ENCODE data around the gene ABL1. TPM values are rescaled to one million over a fixed set of nuclear protein-coding genes. Genes with fewer than 3 reads are reported as not detected.

ABL1 gene
- total and polyA plus RNA-seq, 7 donors: 15.5 to 41.0 (median 31.2) TPM

DNA sequence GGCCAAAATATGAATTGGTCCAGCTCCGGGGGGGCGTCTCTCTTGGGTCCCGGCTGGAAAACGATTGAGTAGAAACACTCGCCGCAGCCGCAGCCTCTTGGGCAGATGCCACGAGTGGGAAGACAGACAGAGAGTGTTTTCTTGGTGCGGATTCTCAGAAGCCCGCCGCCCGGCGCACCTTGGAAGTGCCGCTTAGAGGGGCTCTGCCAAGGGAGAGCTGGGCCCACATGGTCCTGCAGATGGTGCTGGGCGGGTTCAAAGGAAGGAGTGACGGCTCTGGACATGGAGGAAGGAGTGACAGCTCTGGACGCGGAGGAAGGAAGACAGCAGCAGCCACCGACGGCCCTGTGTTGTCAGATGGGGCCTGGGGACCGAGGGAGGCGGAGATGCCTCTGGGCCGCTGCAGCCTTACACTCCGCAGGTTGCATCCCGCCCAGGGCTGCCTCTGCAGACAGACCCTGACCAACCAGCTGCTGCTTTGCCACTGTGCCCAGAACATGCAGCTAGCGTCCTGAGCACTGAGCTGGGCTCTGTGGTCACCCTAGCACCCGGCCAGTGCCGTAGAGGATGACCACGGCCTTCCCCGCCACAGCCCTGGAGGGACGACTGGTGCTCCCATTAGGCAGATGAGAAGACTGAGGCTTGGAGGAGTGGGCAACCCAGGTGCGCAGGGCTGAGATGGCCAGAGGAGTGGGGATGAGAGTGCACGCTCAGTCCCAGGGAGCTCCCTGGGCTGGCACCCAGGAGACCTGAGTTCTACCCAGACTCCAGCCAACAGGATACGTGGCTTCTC is 82.3 kb downstream of the ABL1 start:
- Histone ChIP-seq H3K36me3 (ENCODE audit: insufficient read depth in 1 of 2, low read depth in 1 of 2) (no peaks in the 10 kb centered on the region), H3K4me1 (no peaks in the 10 kb centered on the region), H3K4me3 (no peak overlapping the region), H3K27ac (no peak overlapping the region), H3K9me3 (no peaks in the 10 kb centered on the region), H3K27me3 (ENCODE audit: insufficient read depth in 3 of 3, low read length in 2 of 3) (peaks cover 0 to 88% (median 14%) of the 10 kb centered on the region in 3 donors)
- DNase-seq (no peak), ATAC-seq (no peak)
- intact Hi-C loops (cut with DNase I): no loop called here
- 71 to 75% (median 74%) methylated on average over 34 of the region's 34 CpGs for WGBS, 3 donors
- TF ChIP-seq, protein P1, sequence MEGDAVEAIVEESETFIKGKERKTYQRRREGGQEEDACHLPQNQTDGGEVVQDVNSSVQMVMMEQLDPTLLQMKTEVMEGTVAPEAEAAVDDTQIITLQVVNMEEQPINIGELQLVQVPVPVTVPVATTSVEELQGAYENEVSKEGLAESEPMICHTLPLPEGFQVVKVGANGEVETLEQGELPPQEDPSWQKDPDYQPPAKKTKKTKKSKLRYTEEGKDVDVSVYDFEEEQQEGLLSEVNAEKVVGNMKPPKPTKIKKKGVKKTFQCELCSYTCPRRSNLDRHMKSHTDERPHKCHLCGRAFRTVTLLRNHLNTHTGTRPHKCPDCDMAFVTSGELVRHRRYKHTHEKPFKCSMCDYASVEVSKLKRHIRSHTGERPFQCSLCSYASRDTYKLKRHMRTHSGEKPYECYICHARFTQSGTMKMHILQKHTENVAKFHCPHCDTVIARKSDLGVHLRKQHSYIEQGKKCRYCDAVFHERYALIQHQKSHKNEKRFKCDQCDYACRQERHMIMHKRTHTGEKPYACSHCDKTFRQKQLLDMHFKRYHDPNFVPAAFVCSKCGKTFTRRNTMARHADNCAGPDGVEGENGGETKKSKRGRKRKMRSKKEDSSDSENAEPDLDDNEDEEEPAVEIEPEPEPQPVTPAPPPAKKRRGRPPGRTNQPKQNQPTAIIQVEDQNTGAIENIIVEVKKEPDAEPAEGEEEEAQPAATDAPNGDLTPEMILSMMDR (IDR thresholded peaks at IDR 0.05): no peak

DNA sequence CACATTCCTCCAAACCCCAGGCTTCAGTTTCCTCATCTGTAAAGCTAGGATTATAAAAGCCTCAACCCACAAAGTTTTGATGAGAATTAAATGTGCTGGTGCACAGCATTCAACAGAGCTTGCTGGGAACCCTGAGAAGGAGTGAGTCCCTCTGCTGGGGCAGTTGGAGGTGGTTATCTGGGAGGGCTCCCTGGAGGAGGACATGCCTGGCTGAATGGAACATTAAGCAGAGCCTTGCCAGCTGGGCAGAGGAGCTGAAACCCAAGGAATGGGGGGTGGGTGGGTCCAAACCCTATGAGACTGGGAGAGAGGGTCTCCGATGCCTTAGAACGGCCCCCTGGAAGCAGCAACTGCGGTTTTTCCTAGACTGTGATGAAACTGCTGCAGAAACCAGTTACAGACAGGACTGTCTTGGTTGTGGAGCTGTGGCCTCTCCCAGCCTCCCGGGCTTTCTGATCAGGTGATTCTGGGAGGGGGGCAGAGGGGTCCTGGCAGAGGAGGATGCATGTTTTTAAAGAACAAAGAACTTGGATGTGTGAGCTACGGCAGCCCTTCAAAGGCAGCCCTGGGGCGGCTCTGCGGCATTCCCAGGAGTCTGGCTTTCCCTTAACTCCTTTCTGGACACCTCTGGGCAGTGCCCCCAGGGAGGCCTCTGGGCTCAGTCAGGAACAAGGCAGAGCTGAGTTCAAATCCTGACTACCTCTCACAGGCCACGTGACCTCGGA is 83.2 kb downstream of the ABL1 start:
- no peaks in the 10 kb centered on the region for H3K4me1 ChIP-seq
- peaks cover 0 to 91% (median 16%) of the 10 kb centered on the region in 3 donors for H3K27me3 ChIP-seq (ENCODE audit: insufficient read depth in 3 of 3, low read length in 2 of 3)
- WGBS, 3 donors: 56 to 62% (median 57%) methylated on average over 9 of the region's 9 CpGs
- no peaks in the 10 kb centered on the region for H3K36me3 ChIP-seq (ENCODE audit: insufficient read depth in 1 of 2, low read depth in 1 of 2)
- intact Hi-C loops (cut with DNase I): no loop called here
- no peak overlapping the region for H3K27ac ChIP-seq
- TF ChIP-seq, protein P1 (IDR thresholded peaks at IDR 0.05): no peak
- DNase-seq: no peak
- H3K9me3 ChIP-seq: no peaks in the 10 kb centered on the region
- H3K4me3 ChIP-seq: no peak overlapping the region
- ATAC-seq: no peak

DNA sequence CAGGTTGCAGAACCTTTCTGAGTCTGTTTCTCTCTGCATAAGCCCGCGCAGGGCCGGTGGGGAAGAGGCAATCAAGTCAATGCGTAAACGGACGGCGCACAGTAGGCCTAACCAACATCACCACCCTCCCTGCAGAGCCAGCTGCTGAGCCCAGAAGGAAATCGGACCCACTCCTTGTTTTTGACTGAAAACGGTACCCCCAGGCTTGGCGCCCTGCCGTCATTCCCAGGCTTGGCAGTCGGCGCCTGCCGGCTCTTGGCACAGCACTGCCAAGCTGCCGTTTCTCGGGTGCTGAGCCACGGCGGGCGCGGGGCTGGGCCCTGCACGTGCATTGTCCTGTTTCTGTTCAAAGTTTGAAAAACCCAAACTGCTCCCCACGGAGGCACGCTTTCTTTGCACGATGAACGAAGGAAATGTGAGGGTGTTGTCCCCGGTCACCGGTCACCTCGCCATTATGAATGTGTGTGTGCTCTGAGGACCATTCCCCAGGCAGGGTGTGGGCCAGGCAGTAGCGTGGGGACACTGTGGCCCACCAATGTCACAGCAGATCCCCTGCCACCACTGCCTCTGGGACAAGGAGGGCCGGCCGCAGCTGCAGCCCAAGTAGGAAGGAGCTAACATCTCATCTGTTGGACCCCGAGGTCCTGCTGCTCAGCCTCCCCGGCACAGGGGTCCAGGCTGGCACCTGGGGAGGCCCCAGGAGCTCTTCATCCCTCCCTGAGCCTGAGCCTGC is 83.9 kb downstream of the ABL1 start:
- intact Hi-C loops (cut with DNase I): no loop called here
- Histone ChIP-seq H3K27me3 (ENCODE audit: insufficient read depth in 3 of 3, low read length in 2 of 3) (peaks cover 0 to 92% (median 20%) of the 10 kb centered on the region in 3 donors), H3K4me1 (no peaks in the 10 kb centered on the region), H3K9me3 (no peaks in the 10 kb centered on the region), H3K27ac (no peak overlapping the region), H3K36me3 (ENCODE audit: insufficient read depth in 1 of 2, low read depth in 1 of 2) (no peaks in the 10 kb centered on the region), H3K4me3 (no peak overlapping the region)
- no peak for DNase-seq
- TF ChIP-seq, protein P1 (IDR thresholded peaks at IDR 0.05): no peak
- ATAC-seq: no peak
- 39 to 54% (median 46%) methylated on average over 33 of the region's 33 CpGs for WGBS, 3 donors

DNA sequence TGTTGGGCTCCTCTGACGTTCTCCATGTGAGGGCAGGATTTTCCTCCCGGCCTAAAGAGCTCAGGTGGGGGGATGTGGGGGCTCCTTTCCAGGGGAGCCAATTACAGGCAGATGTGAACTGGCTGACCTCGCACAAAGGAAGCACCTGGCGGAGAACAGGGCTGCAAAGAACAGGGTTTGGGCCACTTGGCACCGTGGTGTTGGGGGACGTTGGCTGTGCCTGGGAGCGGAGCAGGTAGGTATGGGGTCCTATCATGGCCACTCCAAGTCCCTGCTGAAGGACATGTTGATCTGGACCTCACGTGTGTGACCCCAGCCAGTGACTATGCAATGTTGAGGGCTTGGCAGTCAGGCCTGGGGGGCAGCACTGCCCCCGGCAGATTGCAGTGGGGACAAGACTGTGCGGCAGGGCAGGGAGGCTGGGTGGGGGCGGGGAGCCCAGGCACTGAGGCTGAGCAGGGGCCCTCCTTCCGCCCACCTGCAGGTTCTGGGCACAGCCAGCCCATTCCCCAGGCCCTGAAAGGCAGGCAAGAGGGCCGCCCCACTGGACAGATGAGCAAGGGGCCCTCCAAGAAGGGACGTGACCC is 84.6 kb downstream of the ABL1 start:
- no peak for DNase-seq
- Histone ChIP-seq H3K27me3 (ENCODE audit: insufficient read depth in 3 of 3, low read length in 2 of 3) (peaks cover 0 to 92% (median 21%) of the 10 kb centered on the region in 3 donors), H3K36me3 (ENCODE audit: insufficient read depth in 1 of 2, low read depth in 1 of 2) (no peaks in the 10 kb centered on the region), H3K27ac (no peak overlapping the region), H3K4me3 (no peak overlapping the region), H3K9me3 (no peaks in the 10 kb centered on the region), H3K4me1 (no peaks in the 10 kb centered on the region)
- no peak for ATAC-seq
- TF ChIP-seq, protein P1 (IDR thresholded peaks at IDR 0.05): no peak
- 68 to 75% (median 73%) methylated on average over 11 to 14 of the region's 14 CpGs for WGBS, 3 donors
- intact Hi-C loops (cut with DNase I): no loop called here
